Astrocyte of the cerebellum (primary cell): ENCODE measurements around the gene DPP6.
A peak's percentile ranks its signal among the peaks of the same experiment; 100 is the strongest.

Experiments
- DNase-seq: peaks from one replicate; pipeline ENCODE4 v3.0.0-alpha.2; 2011; ENCODE audit warnings: low read depth
- H3K4me3 ChIP-seq: 2 replicates; pipeline ENCODE4 v1.5.1; 2011; ENCODE audit warnings: mild to moderate bottlenecking, low read depth, low read length, moderate library complexity
- CTCF ChIP-seq: IDR thresholded peaks from 2 replicates; pipeline ENCODE4 v1.5.1; 2012; ENCODE audit warnings: low read length, low read depth, moderate library complexity, mild to moderate bottlenecking; ENCODE audit errors: missing control alignments
- in situ Hi-C: cut with HindIII; loops from 2 replicates; pipeline ENCODE4 v1.10.0; 2017; ENCODE audit warnings: low sequenced_read_pairs

Gene DPP6

GRCh38 chr7:154770962-154771361 is 718.8 kb downstream of the DPP6 start:
- TF ChIP-seq CTCF, result no peak
- no peak overlapping the region for H3K4me3 ChIP-seq
- in situ Hi-C loops, result no loop called here
- no peak for DNase-seq

GRCh38 chr7:154774303-154774969 is 722.2 kb downstream of the DPP6 start:
- DNase-seq, result no peak
- H3K4me3 ChIP-seq, result no peak overlapping the region
- in situ Hi-C loops, result no loop called here
- TF ChIP-seq CTCF, result no peak

- in situ Hi-C loops, result no loop called here
- DNase-seq, result no peak
- no peak for TF ChIP-seq CTCF
- H3K4me3 ChIP-seq, result no peak overlapping the region
Observed at GRCh38 chr7:154775681-154776080, 723.5 kb downstream of the DPP6 start.

- in situ Hi-C loops, result no loop called here
- no peak for DNase-seq
- TF ChIP-seq CTCF, result no peak
- H3K4me3 ChIP-seq, result no peak overlapping the region
Observed at GRCh38 chr7:154776350-154776749, 724.2 kb downstream of the DPP6 start.

GRCh38 chr7:154777023-154777422 is 724.8 kb downstream of the DPP6 start:
- in situ Hi-C loops, result no loop called here
- no peak for DNase-seq
- peak; percentile 15 for TF ChIP-seq CTCF
- no peak overlapping the region for H3K4me3 ChIP-seq

- in situ Hi-C loops, result no loop called here
- DNase-seq, result no peak
- no peak overlapping the region for H3K4me3 ChIP-seq
- no peak for TF ChIP-seq CTCF
Observed at GRCh38 chr7:154777489-154777888, 725.3 kb downstream of the DPP6 start.
